GM23338 (cell line): Measurements from ENCODE around the gene GPA33.

Experiments
- CREB1 ChIP-seq: fragments of 250-450 bp; sonication (Bioruptor Pico); IDR thresholded peaks from 2 replicates; pipeline ENCODE4 v1.5.0; 2020; ENCODE audit warnings: low read depth, mild to moderate bottlenecking, moderate library complexity
- EZH2phosphoT487 ChIP-seq: fragments of 200-600 bp; sonication (generic); IDR thresholded peaks from one replicate; pipeline ENCODE4 v1.8.1; 2018; ENCODE audit warnings: antibody characterized with exemption; ENCODE audit not compliant: unreplicated experiment
- TF ChIP-seq, protein P1 (sequence below), 2 experiments: fragments of 200-600 bp in 1 of 2; sonication (generic) in 1 of 2; conservative IDR thresholded peaks; 2 replicates each; pipeline versions ENCODE4 v1.5.1 to v1.6.1; 2016 to 2017; ENCODE audit warnings: antibody characterized with exemption in 2 of 2, low read depth in 2 of 2, mild to moderate bottlenecking in 2 of 2, moderate library complexity in 1 of 2
- TF ChIP-seq, protein P2 (sequence below): fragments of 250-450 bp; sonication (Bioruptor Pico); IDR thresholded peaks from 2 replicates; pipeline ENCODE4 v1.5.0; 2020; ENCODE audit warnings: mild to moderate bottlenecking, moderate library complexity

DNA sequence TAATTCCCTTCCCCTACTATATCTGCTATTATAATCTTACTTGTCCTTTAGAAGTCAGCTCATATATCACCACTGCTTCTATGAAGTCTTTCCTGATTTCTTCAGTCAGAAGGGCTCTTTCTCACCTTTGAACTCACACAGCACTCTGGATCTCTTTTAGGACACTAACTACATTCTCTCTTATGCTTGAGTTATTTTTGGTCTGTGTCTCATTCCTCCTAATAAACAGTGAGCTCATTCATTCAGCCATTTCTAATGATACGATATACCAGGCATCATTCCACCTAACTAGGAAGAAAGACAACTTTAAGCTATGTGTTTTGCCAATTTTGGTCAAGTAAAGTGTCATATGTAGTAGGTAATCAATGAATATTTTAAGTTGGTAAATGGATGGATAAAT, 2.5 kb upstream of the GPA33 start:
- TF ChIP-seq, protein P1, sequence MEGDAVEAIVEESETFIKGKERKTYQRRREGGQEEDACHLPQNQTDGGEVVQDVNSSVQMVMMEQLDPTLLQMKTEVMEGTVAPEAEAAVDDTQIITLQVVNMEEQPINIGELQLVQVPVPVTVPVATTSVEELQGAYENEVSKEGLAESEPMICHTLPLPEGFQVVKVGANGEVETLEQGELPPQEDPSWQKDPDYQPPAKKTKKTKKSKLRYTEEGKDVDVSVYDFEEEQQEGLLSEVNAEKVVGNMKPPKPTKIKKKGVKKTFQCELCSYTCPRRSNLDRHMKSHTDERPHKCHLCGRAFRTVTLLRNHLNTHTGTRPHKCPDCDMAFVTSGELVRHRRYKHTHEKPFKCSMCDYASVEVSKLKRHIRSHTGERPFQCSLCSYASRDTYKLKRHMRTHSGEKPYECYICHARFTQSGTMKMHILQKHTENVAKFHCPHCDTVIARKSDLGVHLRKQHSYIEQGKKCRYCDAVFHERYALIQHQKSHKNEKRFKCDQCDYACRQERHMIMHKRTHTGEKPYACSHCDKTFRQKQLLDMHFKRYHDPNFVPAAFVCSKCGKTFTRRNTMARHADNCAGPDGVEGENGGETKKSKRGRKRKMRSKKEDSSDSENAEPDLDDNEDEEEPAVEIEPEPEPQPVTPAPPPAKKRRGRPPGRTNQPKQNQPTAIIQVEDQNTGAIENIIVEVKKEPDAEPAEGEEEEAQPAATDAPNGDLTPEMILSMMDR (conservative IDR thresholded peaks at IDR 0.05; ENCODE audit: low read depth in 2 of 2): no peak
- TF ChIP-seq, protein P2, sequence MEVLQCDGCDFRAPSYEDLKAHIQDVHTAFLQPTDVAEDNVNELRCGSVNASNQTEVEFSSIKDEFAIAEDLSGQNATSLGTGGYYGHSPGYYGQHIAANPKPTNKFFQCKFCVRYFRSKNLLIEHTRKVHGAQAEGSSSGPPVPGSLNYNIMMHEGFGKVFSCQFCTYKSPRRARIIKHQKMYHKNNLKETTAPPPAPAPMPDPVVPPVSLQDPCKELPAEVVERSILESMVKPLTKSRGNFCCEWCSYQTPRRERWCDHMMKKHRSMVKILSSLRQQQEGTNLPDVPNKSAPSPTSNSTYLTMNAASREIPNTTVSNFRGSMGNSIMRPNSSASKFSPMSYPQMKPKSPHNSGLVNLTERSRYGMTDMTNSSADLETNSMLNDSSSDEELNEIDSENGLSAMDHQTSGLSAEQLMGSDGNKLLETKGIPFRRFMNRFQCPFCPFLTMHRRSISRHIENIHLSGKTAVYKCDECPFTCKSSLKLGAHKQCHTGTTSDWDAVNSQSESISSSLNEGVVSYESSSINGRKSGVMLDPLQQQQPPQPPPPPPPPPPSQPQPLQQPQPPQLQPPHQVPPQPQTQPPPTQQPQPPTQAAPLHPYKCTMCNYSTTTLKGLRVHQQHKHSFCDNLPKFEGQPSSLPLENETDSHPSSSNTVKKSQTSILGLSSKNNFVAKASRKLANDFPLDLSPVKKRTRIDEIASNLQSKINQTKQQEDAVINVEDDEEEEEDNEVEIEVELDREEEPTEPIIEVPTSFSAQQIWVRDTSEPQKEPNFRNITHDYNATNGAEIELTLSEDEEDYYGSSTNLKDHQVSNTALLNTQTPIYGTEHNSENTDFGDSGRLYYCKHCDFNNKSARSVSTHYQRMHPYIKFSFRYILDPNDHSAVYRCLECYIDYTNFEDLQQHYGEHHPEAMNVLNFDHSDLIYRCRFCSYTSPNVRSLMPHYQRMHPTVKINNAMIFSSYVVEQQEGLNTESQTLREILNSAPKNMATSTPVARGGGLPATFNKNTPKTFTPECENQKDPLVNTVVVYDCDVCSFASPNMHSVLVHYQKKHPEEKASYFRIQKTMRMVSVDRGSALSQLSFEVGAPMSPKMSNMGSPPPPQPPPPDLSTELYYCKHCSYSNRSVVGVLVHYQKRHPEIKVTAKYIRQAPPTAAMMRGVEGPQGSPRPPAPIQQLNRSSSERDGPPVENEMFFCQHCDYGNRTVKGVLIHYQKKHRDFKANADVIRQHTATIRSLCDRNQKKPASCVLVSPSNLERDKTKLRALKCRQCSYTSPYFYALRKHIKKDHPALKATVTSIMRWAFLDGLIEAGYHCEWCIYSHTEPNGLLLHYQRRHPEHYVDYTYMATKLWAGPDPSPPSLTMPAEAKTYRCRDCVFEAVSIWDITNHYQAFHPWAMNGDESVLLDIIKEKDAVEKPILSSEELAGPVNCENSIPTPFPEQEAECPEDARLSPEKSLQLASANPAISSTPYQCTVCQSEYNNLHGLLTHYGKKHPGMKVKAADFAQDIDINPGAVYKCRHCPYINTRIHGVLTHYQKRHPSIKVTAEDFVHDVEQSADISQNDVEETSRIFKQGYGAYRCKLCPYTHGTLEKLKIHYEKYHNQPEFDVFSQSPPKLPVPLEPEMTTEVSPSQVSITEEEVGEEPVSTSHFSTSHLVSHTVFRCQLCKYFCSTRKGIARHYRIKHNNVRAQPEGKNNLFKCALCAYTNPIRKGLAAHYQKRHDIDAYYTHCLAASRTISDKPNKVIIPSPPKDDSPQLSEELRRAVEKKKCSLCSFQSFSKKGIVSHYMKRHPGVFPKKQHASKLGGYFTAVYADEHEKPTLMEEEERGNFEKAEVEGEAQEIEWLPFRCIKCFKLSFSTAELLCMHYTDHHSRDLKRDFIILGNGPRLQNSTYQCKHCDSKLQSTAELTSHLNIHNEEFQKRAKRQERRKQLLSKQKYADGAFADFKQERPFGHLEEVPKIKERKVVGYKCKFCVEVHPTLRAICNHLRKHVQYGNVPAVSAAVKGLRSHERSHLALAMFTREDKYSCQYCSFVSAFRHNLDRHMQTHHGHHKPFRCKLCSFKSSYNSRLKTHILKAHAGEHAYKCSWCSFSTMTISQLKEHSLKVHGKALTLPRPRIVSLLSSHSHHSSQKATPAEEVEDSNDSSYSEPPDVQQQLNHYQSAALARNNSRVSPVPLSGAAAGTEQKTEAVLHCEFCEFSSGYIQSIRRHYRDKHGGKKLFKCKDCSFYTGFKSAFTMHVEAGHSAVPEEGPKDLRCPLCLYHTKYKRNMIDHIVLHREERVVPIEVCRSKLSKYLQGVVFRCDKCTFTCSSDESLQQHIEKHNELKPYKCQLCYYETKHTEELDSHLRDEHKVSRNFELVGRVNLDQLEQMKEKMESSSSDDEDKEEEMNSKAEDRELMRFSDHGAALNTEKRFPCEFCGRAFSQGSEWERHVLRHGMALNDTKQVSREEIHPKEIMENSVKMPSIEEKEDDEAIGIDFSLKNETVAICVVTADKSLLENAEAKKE (CRISPR knock-in tag): no peak
- TF ChIP-seq EZH2phosphoT487 (no peak), CREB1 (no peak)
